ENCODE measurements around the gene SPTBN1.
"Not testable (repeated sequence)": the region's sequence is repeated elsewhere in the genome, so short reads cannot be mapped to it uniquely, and the experiment has no call there.

Gene SPTBN1

DNA sequence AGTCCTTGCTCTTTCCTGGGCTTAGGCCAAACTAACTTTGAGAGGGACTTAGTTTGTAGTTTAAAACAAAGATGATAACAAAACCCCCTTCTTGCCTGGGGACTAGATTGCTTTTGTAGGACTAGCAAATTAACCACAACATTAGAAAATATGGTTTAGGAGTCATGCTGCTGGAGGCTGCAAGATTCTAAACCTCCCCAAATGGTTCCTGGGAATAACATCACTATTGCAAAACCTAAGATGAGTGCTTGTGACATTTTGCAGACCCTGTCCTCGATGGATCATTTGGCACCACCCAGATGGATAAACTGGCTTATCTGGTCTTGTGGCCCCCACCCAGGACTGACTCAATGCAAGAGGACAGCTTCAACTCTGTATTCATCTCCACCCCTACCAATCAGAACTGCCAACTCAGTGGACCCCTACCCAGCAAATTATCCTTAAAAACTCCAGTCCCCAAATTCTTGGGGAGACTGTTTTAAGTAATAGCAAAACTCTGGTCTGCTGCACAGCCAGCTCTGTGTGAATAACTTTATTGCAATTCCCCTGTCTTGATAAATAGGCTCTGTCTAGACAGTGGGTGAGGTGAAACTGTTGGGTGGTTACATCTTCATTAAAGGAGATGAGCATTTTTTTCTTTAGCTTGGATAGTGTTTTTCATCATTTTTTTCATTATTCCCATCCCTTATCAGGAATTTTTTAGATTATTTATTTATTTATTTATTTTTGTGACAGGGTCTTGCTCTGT is 58.9 kb downstream of the SPTBN1 start:
- no peaks in the 10 kb centered on the region for H3K9me3 ChIP-seq (ENCODE audit: low read length)
- H3K27ac ChIP-seq (ENCODE audit: low read depth, low read length, poor library complexity, severe bottlenecking), result no peak overlapping the region
- no peaks in the 10 kb centered on the region for H3K36me3 ChIP-seq (ENCODE audit: insufficient read depth, low read length)
- peaks cover 9% of the 10 kb centered on the region for H3K4me1 ChIP-seq (ENCODE audit: insufficient read depth, low read length, severe bottlenecking)
- no peaks in the 10 kb centered on the region for H3K79me2 ChIP-seq (ENCODE audit: insufficient read depth, low read length)
- TF ChIP-seq, protein P1, sequence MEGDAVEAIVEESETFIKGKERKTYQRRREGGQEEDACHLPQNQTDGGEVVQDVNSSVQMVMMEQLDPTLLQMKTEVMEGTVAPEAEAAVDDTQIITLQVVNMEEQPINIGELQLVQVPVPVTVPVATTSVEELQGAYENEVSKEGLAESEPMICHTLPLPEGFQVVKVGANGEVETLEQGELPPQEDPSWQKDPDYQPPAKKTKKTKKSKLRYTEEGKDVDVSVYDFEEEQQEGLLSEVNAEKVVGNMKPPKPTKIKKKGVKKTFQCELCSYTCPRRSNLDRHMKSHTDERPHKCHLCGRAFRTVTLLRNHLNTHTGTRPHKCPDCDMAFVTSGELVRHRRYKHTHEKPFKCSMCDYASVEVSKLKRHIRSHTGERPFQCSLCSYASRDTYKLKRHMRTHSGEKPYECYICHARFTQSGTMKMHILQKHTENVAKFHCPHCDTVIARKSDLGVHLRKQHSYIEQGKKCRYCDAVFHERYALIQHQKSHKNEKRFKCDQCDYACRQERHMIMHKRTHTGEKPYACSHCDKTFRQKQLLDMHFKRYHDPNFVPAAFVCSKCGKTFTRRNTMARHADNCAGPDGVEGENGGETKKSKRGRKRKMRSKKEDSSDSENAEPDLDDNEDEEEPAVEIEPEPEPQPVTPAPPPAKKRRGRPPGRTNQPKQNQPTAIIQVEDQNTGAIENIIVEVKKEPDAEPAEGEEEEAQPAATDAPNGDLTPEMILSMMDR (IDR thresholded peaks at IDR 0.05; ENCODE audit: low read length), result no peak
- no peak for TF ChIP-seq EZH2 (IDR thresholded peaks at IDR 0.05; ENCODE audit: borderline replicate concordance, low read length)
- no peaks in the 10 kb centered on the region for H3K9me2 ChIP-seq (ENCODE audit: low read depth, low read length)
- no peak overlapping the region for H2AFZ ChIP-seq (ENCODE audit: low read length)
- no peak overlapping the region for H3K4me2 ChIP-seq (ENCODE audit: low read length)
- no peaks in the 10 kb centered on the region for H3F3A ChIP-seq (ENCODE audit: insufficient read depth, low read length)
- H4K20me1 ChIP-seq (ENCODE audit: insufficient read depth, low read length), result no peaks in the 10 kb centered on the region
- H3K4me3 ChIP-seq (ENCODE audit: low read depth, low read length, poor library complexity, severe bottlenecking), result no peak overlapping the region
- H3K9ac ChIP-seq (ENCODE audit: low read length), result no peak overlapping the region
- H3K27me3 ChIP-seq (ENCODE audit: insufficient read depth, low read length), result no peaks in the 10 kb centered on the region

DNA sequence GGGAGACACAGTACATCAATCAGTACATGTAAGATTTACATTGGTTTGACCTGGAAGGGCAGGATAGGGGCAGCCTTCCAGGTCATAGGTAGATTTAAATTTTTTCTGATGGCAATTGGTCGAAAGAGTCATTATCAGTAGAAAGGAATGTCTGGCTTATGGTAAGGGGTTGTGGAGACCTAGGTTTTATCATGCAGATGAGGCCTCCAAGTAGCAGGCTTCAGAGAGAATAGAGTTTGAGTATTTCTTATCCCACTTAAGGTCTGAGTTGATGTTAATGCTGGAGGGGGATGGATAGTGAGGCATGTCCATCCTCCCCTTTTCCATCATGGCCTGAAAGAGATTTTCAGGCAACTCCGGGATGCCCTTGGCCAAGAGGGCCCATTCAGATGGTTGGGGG is 60.7 kb downstream of the SPTBN1 start:
- no peaks in the 10 kb centered on the region for H4K20me1 ChIP-seq (ENCODE audit: insufficient read depth, low read length)
- no peak overlapping the region for H3K27ac ChIP-seq (ENCODE audit: low read depth, low read length, poor library complexity, severe bottlenecking)
- no peak overlapping the region for H3K9ac ChIP-seq (ENCODE audit: low read length)
- no peak overlapping the region for H3K4me3 ChIP-seq (ENCODE audit: low read depth, low read length, poor library complexity, severe bottlenecking)
- no peaks in the 10 kb centered on the region for H3K9me2 ChIP-seq (ENCODE audit: low read depth, low read length)
- H3K79me2 ChIP-seq (ENCODE audit: insufficient read depth, low read length), result no peaks in the 10 kb centered on the region
- H2AFZ ChIP-seq (ENCODE audit: low read length), result no peak overlapping the region
- H3K9me3 ChIP-seq (ENCODE audit: low read length), result no peaks in the 10 kb centered on the region
- no peaks in the 10 kb centered on the region for H3K27me3 ChIP-seq (ENCODE audit: insufficient read depth, low read length)
- no peaks in the 10 kb centered on the region for H3F3A ChIP-seq (ENCODE audit: insufficient read depth, low read length)
- no peaks in the 10 kb centered on the region for H3K36me3 ChIP-seq (ENCODE audit: insufficient read depth, low read length)
- H3K4me1 ChIP-seq (ENCODE audit: insufficient read depth, low read length, severe bottlenecking), result peaks cover 9% of the 10 kb centered on the region
- TF ChIP-seq, protein P1 (IDR thresholded peaks at IDR 0.05; ENCODE audit: low read length), result no peak
- TF ChIP-seq EZH2 (IDR thresholded peaks at IDR 0.05; ENCODE audit: borderline replicate concordance, low read length), result no peak
- no peak overlapping the region for H3K4me2 ChIP-seq (ENCODE audit: low read length)

DNA sequence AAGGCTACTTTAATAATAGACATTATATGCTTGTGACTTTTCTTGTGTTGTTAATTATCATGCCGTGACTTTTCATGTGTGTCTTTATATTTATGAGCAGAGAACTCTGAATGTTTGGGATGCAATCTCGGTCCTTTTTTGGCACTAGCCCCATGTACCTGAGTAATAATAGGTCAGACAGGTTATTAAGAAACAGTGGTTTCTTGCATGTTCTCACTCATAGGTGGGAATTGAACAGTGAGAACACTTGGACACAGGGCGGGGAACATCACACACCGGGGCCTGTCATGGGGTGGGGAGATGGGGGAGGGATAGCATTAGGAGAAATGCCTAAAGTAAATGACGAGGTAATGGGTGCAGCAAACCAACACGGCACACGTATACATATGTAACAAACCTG is 61.9 kb downstream of the SPTBN1 start:
- H3K27me3 ChIP-seq (ENCODE audit: insufficient read depth, low read length); H3K9me2 ChIP-seq (ENCODE audit: low read depth, low read length); H3K4me3 ChIP-seq (ENCODE audit: low read depth, low read length, poor library complexity, severe bottlenecking); H3K4me2 ChIP-seq (ENCODE audit: low read length); H3K36me3 ChIP-seq (ENCODE audit: insufficient read depth, low read length); H3K9ac ChIP-seq (ENCODE audit: low read length); H3K4me1 ChIP-seq (ENCODE audit: insufficient read depth, low read length, severe bottlenecking); H3K9me3 ChIP-seq (ENCODE audit: low read length); H4K20me1 ChIP-seq (ENCODE audit: insufficient read depth, low read length); H2AFZ ChIP-seq (ENCODE audit: low read length); H3K27ac ChIP-seq (ENCODE audit: low read depth, low read length, poor library complexity, severe bottlenecking); H3K79me2 ChIP-seq (ENCODE audit: insufficient read depth, low read length); H3F3A ChIP-seq (ENCODE audit: insufficient read depth, low read length): not testable (repeated sequence)

DNA sequence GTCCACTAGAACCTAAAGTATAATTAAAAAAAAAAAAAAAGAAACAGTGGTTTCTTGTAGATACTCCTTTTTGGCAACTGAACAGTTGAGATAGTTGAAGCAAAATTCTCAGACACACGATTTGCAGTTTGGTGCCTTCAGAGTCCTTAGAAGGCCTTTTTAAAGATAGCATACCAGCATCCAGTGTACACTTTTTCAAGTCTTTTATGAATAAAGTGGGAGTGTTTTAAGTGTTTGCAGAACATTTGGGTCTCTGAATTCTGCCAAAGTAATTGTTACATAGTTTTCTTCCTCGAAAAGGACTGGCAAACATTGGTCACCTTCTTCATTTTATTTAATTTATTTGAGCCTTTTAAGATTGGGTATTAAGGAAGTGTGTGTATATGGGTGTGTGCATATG is 62.3 kb downstream of the SPTBN1 start:
- Histone ChIP-seq H3K4me1 (ENCODE audit: insufficient read depth, low read length, severe bottlenecking) (peaks cover under 1% of the 10 kb centered on the region), H3K9me2 (ENCODE audit: low read depth, low read length) (no peaks in the 10 kb centered on the region), H3K27me3 (ENCODE audit: insufficient read depth, low read length) (no peaks in the 10 kb centered on the region), H3K4me2 (ENCODE audit: low read length) (no peak overlapping the region), H3K4me3 (ENCODE audit: low read depth, low read length, poor library complexity, severe bottlenecking) (no peak overlapping the region), H2AFZ (ENCODE audit: low read length) (no peak overlapping the region), H3K9me3 (ENCODE audit: low read length) (no peaks in the 10 kb centered on the region), H3K79me2 (ENCODE audit: insufficient read depth, low read length) (no peaks in the 10 kb centered on the region), H3K27ac (ENCODE audit: low read depth, low read length, poor library complexity, severe bottlenecking) (no peak overlapping the region), H3F3A (ENCODE audit: insufficient read depth, low read length) (no peaks in the 10 kb centered on the region), H3K9ac (ENCODE audit: low read length) (no peak overlapping the region), H4K20me1 (ENCODE audit: insufficient read depth, low read length) (no peaks in the 10 kb centered on the region), H3K36me3 (ENCODE audit: insufficient read depth, low read length) (no peaks in the 10 kb centered on the region)
- TF ChIP-seq, protein P1 (IDR thresholded peaks at IDR 0.05; ENCODE audit: low read length), result no peak

Data from OCI-LY1 (cell line).